ENCODE data around the gene NABP2.

The NABP2 gene

GRCh38 chr12:56248711-56249110 lies 24.6 kb downstream of the NABP2 start:
- ATAC-seq: no peak; the same call in 2 of the 3 replicates
- TF ChIP-seq OSR1 (CRISPR knock-in tag; IDR thresholded peaks at IDR 0.05): no peak
- no peak for TF ChIP-seq CSRNP3 (CRISPR knock-in tag; IDR thresholded peaks at IDR 0.05)
- TF ChIP-seq BACH2 (CRISPR knock-in tag; IDR thresholded peaks at IDR 0.05; ENCODE audit: borderline replicate concordance): no peak
- no peak for TF ChIP-seq ZNF565 (CRISPR knock-in tag; conservative IDR thresholded peaks at IDR 0.05; ENCODE audit: low read depth)
- TF ChIP-seq CSDC2 (CRISPR knock-in tag; IDR thresholded peaks at IDR 0.05): no peak
- TF ChIP-seq PATZ1 (CRISPR knock-in tag; IDR thresholded peaks at IDR 0.05; ENCODE audit: borderline replicate concordance): no peak
- no peak for TF ChIP-seq ZFP3 (CRISPR knock-in tag; IDR thresholded peaks at IDR 0.05)
- no peak for TF ChIP-seq ZNF8 (CRISPR knock-in tag; IDR thresholded peaks at IDR 0.05)
- no peak for TF ChIP-seq ZC3H10 (CRISPR knock-in tag; IDR thresholded peaks at IDR 0.05)
- TF ChIP-seq ARNTL (CRISPR knock-in tag; IDR thresholded peaks at IDR 0.05; ENCODE audit: borderline replicate concordance, low read depth): no peak
- TF ChIP-seq ZNF70 (CRISPR knock-in tag; IDR thresholded peaks at IDR 0.05): no peak
- TF ChIP-seq ESRRG (CRISPR knock-in tag; IDR thresholded peaks at IDR 0.05): no peak
- TF ChIP-seq ISL1 (CRISPR knock-in tag; IDR thresholded peaks at IDR 0.05): no peak
- TF ChIP-seq TOX (CRISPR knock-in tag; IDR thresholded peaks at IDR 0.05; ENCODE audit: borderline replicate concordance): no peak

GRCh38 chr12:56252649-56253048 lies 28.5 kb downstream of the NABP2 start:
- ATAC-seq: no peak
- TF ChIP-seq CSRNP3 (CRISPR knock-in tag; IDR thresholded peaks at IDR 0.05) (no peak), TCF4 (CRISPR knock-in tag; IDR thresholded peaks at IDR 0.05; ENCODE audit: borderline replicate concordance) (no peak), PATZ1 (CRISPR knock-in tag; IDR thresholded peaks at IDR 0.05; ENCODE audit: borderline replicate concordance) (no peak), ISL1 (CRISPR knock-in tag; IDR thresholded peaks at IDR 0.05) (no peak), TOX (CRISPR knock-in tag; IDR thresholded peaks at IDR 0.05; ENCODE audit: borderline replicate concordance) (no peak), CSDC2 (CRISPR knock-in tag; IDR thresholded peaks at IDR 0.05) (no peak), ZNF565 (CRISPR knock-in tag; conservative IDR thresholded peaks at IDR 0.05; ENCODE audit: low read depth) (no peak)

- ATAC-seq: no peak
- TF ChIP-seq PPARA (CRISPR knock-in tag; IDR thresholded peaks at IDR 0.05; ENCODE audit: borderline replicate concordance) (no peak), SNAI2 (CRISPR knock-in tag; IDR thresholded peaks at IDR 0.05) (no peak), GLIS3 (CRISPR knock-in tag; IDR thresholded peaks at IDR 0.05) (no peak), TSHZ2 (CRISPR knock-in tag; IDR thresholded peaks at IDR 0.05) (no peak), ZC3H10 (CRISPR knock-in tag; IDR thresholded peaks at IDR 0.05) (no peak), OSR1 (CRISPR knock-in tag; IDR thresholded peaks at IDR 0.05) (no peak), ARNTL (CRISPR knock-in tag; IDR thresholded peaks at IDR 0.05; ENCODE audit: borderline replicate concordance, low read depth) (no peak), CSDC2 (CRISPR knock-in tag; IDR thresholded peaks at IDR 0.05) (no peak), TCF4 (CRISPR knock-in tag; IDR thresholded peaks at IDR 0.05; ENCODE audit: borderline replicate concordance) (no peak), ESRRG (CRISPR knock-in tag; IDR thresholded peaks at IDR 0.05) (no peak), BACH2 (CRISPR knock-in tag; IDR thresholded peaks at IDR 0.05; ENCODE audit: borderline replicate concordance) (no peak), RARB (CRISPR knock-in tag; IDR thresholded peaks at IDR 0.05) (no peak), CSRNP3 (CRISPR knock-in tag; IDR thresholded peaks at IDR 0.05) (no peak), ZFP30 (CRISPR knock-in tag; IDR thresholded peaks at IDR 0.05) (no peak), CREB5 (CRISPR knock-in tag; IDR thresholded peaks at IDR 0.05; ENCODE audit: low read depth) (no peak), ISL1 (CRISPR knock-in tag; IDR thresholded peaks at IDR 0.05) (no peak)
Observed at GRCh38 chr12:56253091-56253490, 28.9 kb downstream of the NABP2 start.
